ENCODE results near the gene EEF1AKMT3. TPM values are rescaled to one million over a fixed set of nuclear protein-coding genes. Genes with fewer than 3 reads are reported as not detected.

EEF1AKMT3 gene
- polyA plus RNA-seq, 4 donors: 0.22 to 7.1 (median 2.7) TPM

GRCh38 chr12:57821474-57822214 is 49.2 kb downstream of the EEF1AKMT3 start:
- H3K9me3 ChIP-seq (ENCODE audit: control insufficient read depth in 2 of 2, insufficient read depth in 1 of 2, low read depth in 1 of 2, low read length in 1 of 2): no peaks in the 10 kb centered on the region
- FAIRE-seq: no peak
- no peaks in the 10 kb centered on the region for H3K27me3 ChIP-seq (ENCODE audit: control insufficient read depth in 3 of 3, insufficient read depth in 3 of 3, low read length in 3 of 3)
- no peak overlapping the region for H3K27ac ChIP-seq (ENCODE audit: low read depth in 1 of 3, low read length in 2 of 3)
- 82 to 85% (median 83%) methylated on average over 10 of the region's 10 CpGs for WGBS, 3 donors
- peaks cover 0 to 10% (median 0%) of the 10 kb centered on the region in 3 donors for H3K4me1 ChIP-seq (ENCODE audit: control insufficient read depth in 3 of 3, insufficient read depth in 2 of 3, low read depth in 1 of 3, low read length in 2 of 3)
- H3K36me3 ChIP-seq (ENCODE audit: control insufficient read depth in 3 of 3, insufficient read depth in 2 of 3, low read depth in 1 of 3, low read length in 3 of 3): peaks cover 28 to 72% (median 29%) of the 10 kb centered on the region in 3 donors
- no peak overlapping the region for H3K4me3 ChIP-seq (ENCODE audit: low read depth in 1 of 3, low read length in 3 of 3)
- DNase-seq: no peak

GRCh38 chr12:57822392-57823130 is 50.1 kb downstream of the EEF1AKMT3 start:
- Histone ChIP-seq H3K27me3 (ENCODE audit: control insufficient read depth in 3 of 3, insufficient read depth in 3 of 3, low read length in 3 of 3) (no peaks in the 10 kb centered on the region), H3K36me3 (ENCODE audit: control insufficient read depth in 3 of 3, insufficient read depth in 2 of 3, low read depth in 1 of 3, low read length in 3 of 3) (peaks cover 32 to 81% (median 34%) of the 10 kb centered on the region in 3 donors), H3K4me1 (ENCODE audit: control insufficient read depth in 3 of 3, insufficient read depth in 2 of 3, low read depth in 1 of 3, low read length in 2 of 3) (peaks cover 0 to 3% (median 0%) of the 10 kb centered on the region in 3 donors), H3K4me3 (ENCODE audit: low read depth in 1 of 3, low read length in 3 of 3) (no peak overlapping the region), H3K9me3 (ENCODE audit: control insufficient read depth in 2 of 2, insufficient read depth in 1 of 2, low read depth in 1 of 2, low read length in 1 of 2) (no peaks in the 10 kb centered on the region), H3K27ac (ENCODE audit: low read depth in 1 of 3, low read length in 2 of 3) (no peak overlapping the region)
- no peak for FAIRE-seq
- no peak for DNase-seq
- WGBS, 3 donors: 83 to 88% (median 88%) methylated on average over 10 of the region's 10 CpGs

- FAIRE-seq (no peak), DNase-seq (no peak)
- Histone ChIP-seq H3K27me3 (ENCODE audit: control insufficient read depth in 3 of 3, insufficient read depth in 3 of 3, low read length in 3 of 3) (no peaks in the 10 kb centered on the region), H3K4me1 (ENCODE audit: control insufficient read depth in 3 of 3, insufficient read depth in 2 of 3, low read depth in 1 of 3, low read length in 2 of 3) (no peaks in the 10 kb centered on the region), H3K36me3 (ENCODE audit: control insufficient read depth in 3 of 3, insufficient read depth in 2 of 3, low read depth in 1 of 3, low read length in 3 of 3) (peaks cover 32 to 88% (median 37%) of the 10 kb centered on the region in 3 donors), H3K27ac (ENCODE audit: low read depth in 1 of 3, low read length in 2 of 3) (no peak overlapping the region), H3K4me3 (ENCODE audit: low read depth in 1 of 3, low read length in 3 of 3) (no peak overlapping the region), H3K9me3 (ENCODE audit: control insufficient read depth in 2 of 2, insufficient read depth in 1 of 2, low read depth in 1 of 2, low read length in 1 of 2) (no peaks in the 10 kb centered on the region)
- WGBS, 3 donors: 83 to 89% (median 88%) methylated on average over 17 of the region's 17 CpGs
Measured at GRCh38 chr12:57823131-57823907, 50.9 kb downstream of the EEF1AKMT3 start.

- H3K4me3 ChIP-seq (ENCODE audit: low read depth in 1 of 3, low read length in 3 of 3): no peak overlapping the region
- no peak overlapping the region for H3K27ac ChIP-seq (ENCODE audit: low read depth in 1 of 3, low read length in 2 of 3)
- peaks cover 0 to 3% (median 0%) of the 10 kb centered on the region in 3 donors for H3K4me1 ChIP-seq (ENCODE audit: control insufficient read depth in 3 of 3, insufficient read depth in 2 of 3, low read depth in 1 of 3, low read length in 2 of 3)
- DNase-seq: no peak
- no peak for FAIRE-seq
- peaks cover 32 to 84% (median 37%) of the 10 kb centered on the region in 3 donors for H3K36me3 ChIP-seq (ENCODE audit: control insufficient read depth in 3 of 3, insufficient read depth in 2 of 3, low read depth in 1 of 3, low read length in 3 of 3)
- 92 to 93% (median 93%) methylated on average over 18 of the region's 18 CpGs for WGBS, 3 donors
- H3K9me3 ChIP-seq (ENCODE audit: control insufficient read depth in 2 of 2, insufficient read depth in 1 of 2, low read depth in 1 of 2, low read length in 1 of 2): no peaks in the 10 kb centered on the region
- no peaks in the 10 kb centered on the region for H3K27me3 ChIP-seq (ENCODE audit: control insufficient read depth in 3 of 3, insufficient read depth in 3 of 3, low read length in 3 of 3)
Measured at GRCh38 chr12:57823908-57824640, 51.7 kb downstream of the EEF1AKMT3 start.

GRCh38 chr12:57825451-57825850 is 53.0 kb downstream of the EEF1AKMT3 start:
- H3K9me3 ChIP-seq (ENCODE audit: control insufficient read depth in 2 of 2, insufficient read depth in 1 of 2, low read depth in 1 of 2, low read length in 1 of 2): no peaks in the 10 kb centered on the region
- 95 to 100% (median 98%) methylated on average over 2 of the region's 2 CpGs for WGBS, 3 donors
- no peak for FAIRE-seq
- no peak overlapping the region for H3K4me3 ChIP-seq (ENCODE audit: low read depth in 1 of 3, low read length in 3 of 3)
- no peak overlapping the region for H3K27ac ChIP-seq (ENCODE audit: low read depth in 1 of 3, low read length in 2 of 3)
- H3K4me1 ChIP-seq (ENCODE audit: control insufficient read depth in 3 of 3, insufficient read depth in 2 of 3, low read depth in 1 of 3, low read length in 2 of 3): peaks cover 0 to 9% (median 0%) of the 10 kb centered on the region in 3 donors
- DNase-seq: no peak
- peaks cover 32 to 89% (median 39%) of the 10 kb centered on the region in 3 donors for H3K36me3 ChIP-seq (ENCODE audit: control insufficient read depth in 3 of 3, insufficient read depth in 2 of 3, low read depth in 1 of 3, low read length in 3 of 3)
- H3K27me3 ChIP-seq (ENCODE audit: control insufficient read depth in 3 of 3, insufficient read depth in 3 of 3, low read length in 3 of 3): no peaks in the 10 kb centered on the region

DNA sequence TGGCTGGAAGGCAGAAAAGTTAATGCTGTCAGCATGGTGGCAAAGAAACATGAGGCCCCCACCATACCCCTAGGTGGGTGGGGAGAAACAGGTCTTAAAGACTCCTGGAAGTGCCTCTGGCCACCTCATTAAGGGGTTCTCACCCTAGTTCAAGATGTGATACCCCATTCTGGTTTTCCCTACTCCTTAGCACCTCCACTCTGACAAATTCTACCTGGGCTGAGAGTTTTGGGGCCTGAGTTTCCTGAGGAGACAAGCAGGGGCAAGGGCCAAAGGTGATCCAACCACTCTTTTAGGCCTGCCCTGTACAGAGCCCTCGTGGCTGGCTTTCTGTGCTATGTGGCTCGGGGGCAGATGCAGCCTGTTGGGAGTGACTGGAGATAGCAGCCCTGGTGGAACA is 54.0 kb downstream of the EEF1AKMT3 start:
- H3K27ac ChIP-seq (ENCODE audit: low read depth in 1 of 3, low read length in 2 of 3): no peak overlapping the region
- no peak for DNase-seq
- no peaks in the 10 kb centered on the region for H3K9me3 ChIP-seq (ENCODE audit: control insufficient read depth in 2 of 2, insufficient read depth in 1 of 2, low read depth in 1 of 2, low read length in 1 of 2)
- H3K27me3 ChIP-seq (ENCODE audit: control insufficient read depth in 3 of 3, insufficient read depth in 3 of 3, low read length in 3 of 3): no peaks in the 10 kb centered on the region
- peaks cover 0 to 10% (median 0%) of the 10 kb centered on the region in 3 donors for H3K4me1 ChIP-seq (ENCODE audit: control insufficient read depth in 3 of 3, insufficient read depth in 2 of 3, low read depth in 1 of 3, low read length in 2 of 3)
- no peak for FAIRE-seq
- H3K36me3 ChIP-seq (ENCODE audit: control insufficient read depth in 3 of 3, insufficient read depth in 2 of 3, low read depth in 1 of 3, low read length in 3 of 3): peaks cover 31 to 88% (median 39%) of the 10 kb centered on the region in 3 donors
- 80 to 91% (median 81%) methylated on average over 2 of the region's 2 CpGs for WGBS, 3 donors
- no peak overlapping the region for H3K4me3 ChIP-seq (ENCODE audit: low read depth in 1 of 3, low read length in 3 of 3)

DNA sequence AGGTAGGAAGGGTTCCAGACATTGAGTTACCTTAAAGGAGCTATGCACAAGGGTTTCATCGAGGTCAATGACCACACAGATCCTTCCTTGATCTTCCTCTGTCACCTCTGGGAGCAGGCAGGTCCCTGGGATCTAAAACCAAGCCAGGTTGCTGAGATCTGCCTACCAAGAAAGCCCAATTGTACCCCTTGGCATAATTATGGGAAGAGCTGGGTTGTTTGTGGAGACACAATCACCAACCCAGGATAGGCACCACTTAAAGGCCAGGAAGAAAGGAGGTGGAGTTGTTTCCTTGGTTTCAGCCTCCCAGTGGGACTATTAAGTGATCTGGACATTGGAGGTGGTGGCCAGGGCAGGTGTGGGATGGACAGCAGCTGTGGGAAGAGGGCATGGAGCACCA is 54.6 kb downstream of the EEF1AKMT3 start:
- Histone ChIP-seq H3K27me3 (ENCODE audit: control insufficient read depth in 3 of 3, insufficient read depth in 3 of 3, low read length in 3 of 3) (no peaks in the 10 kb centered on the region), H3K27ac (ENCODE audit: low read depth in 1 of 3, low read length in 2 of 3) (no peak overlapping the region), H3K4me1 (ENCODE audit: control insufficient read depth in 3 of 3, insufficient read depth in 2 of 3, low read depth in 1 of 3, low read length in 2 of 3) (peaks cover 0 to 16% (median 6%) of the 10 kb centered on the region in 3 donors), H3K4me3 (ENCODE audit: low read depth in 1 of 3, low read length in 3 of 3) (no peak overlapping the region), H3K9me3 (ENCODE audit: control insufficient read depth in 2 of 2, insufficient read depth in 1 of 2, low read depth in 1 of 2, low read length in 1 of 2) (no peaks in the 10 kb centered on the region), H3K36me3 (ENCODE audit: control insufficient read depth in 3 of 3, insufficient read depth in 2 of 3, low read depth in 1 of 3, low read length in 3 of 3) (peaks cover 28 to 82% (median 39%) of the 10 kb centered on the region in 3 donors)
- DNase-seq (no peak), FAIRE-seq (no peak)
- WGBS, 3 donors: 50 to 89% (median 71%) methylated on average over 1 of the region's 1 CpG

Measured in small intestine (tissue), 7 donors.